Stromal cell of bone marrow (primary cell): ENCODE measurements around the gene MARCHF6.
"Not testable (repeated sequence)": the region's sequence is repeated elsewhere in the genome, so short reads cannot be mapped to it uniquely, and the experiment has no call there.

Experiments
- DNase-seq: peaks from one replicate; pipeline ENCODE4 v3.0.0-alpha.2; 2012; ENCODE audit warnings: low read depth

MARCHF6 gene

DNA sequence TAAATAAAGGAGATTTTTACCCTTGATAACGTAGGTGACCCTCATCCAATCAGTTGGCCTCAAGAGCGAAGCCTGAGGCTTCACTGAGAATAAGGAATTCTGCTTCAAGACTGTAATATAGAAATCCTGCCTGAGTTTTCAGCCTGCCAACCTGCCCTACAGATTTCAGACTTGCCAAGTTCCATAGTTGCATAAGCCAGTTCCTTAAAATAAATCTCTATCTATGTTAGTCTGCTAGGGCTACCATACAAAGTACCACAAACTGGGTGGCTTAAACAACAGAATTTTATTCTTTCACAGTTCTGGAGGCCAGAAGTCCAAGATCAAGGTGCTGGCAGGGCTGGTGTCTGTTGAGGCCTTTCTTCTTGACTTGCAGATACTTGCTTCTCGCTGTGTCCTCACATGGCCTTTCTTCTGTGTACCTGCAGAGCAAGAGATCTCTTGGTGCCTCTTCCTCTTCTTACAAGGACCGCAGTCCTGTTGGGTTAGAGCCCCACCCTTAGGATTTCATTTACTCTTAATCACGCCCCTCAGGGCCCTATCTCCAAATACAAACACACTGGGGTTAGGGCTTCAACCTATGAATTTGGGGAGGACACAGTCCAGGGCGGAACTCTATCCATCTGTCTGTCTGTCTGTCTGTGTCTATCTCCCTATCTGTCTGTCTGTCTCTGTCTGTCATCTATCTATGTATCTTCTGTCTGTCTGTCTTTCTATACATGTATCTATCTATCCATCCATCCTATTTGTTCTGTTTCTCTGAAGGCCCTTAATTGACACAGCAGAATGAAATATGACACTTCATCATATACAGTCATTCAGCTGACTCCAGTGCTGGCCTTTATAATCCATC is 28.8 kb upstream of the MARCHF6 start:
- no peak for DNase-seq

DNA sequence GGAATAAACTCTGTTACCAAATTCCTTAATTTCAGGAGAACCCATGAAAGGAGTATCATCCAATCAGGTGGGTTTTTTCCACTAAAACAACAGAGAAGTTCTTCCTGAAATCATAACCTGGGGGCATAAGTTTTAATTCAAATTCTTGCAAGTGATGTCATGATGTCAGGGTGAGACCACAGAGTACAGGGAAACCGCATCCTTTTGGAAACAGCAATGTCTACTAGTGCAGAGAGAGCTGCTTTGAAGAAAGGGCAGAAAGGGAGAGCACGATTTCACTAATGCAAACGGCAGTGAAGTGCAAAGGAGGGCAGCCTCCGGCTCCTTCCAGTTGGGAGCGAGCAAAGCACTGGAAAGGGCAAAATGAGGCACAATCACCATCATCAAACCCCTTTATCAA is 25.2 kb upstream of the MARCHF6 start:
- no peak for DNase-seq

DNA sequence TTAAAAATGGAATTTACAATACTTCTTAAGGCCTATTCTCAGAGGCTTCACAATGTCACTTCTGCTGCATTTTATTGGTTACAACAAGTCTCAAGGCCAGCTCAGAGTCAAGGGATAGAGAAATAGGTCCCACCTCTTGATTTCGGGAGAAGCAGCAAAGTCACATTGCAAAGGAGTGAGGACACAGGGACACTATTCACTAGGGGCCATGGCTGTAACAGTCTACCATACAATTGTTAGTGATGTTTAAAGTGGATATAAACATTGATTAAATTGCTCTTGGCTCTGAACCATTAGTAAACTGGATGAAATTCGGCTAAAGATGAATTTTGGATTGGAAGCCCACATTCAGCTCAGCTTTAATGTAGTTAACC is 24.1 kb upstream of the MARCHF6 start:
- no peak for DNase-seq

DNA sequence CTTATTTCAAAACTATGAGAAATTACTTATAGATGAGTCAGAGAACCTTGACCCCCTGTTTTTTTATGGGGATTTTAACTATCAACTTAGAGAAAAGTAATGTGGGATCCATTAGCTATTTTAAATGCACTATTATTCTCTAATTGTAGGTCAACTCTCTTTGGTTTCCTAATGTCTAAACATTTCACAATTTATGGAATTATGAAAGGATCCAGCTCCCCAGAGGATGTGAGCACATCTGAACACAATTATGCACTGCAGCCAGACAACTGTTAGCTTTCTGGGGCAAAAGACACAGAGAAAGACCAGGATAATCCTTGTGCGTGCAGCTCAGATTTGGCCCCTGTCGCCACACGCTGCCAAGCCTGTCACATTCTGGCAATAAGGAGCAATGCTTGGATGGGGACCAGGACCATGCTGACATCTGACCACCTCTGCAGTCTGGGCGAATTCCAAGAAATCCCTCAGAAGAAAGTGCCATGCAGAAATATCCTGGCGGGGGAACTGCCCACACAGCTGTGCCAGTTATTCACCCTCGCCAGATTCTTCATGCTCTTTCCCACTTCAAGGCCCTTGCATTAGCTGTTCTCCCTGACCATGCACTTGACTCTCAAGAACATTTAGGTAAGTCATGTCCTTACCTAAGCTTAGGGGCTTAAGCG is 23.5 kb upstream of the MARCHF6 start:
- DNase-seq: peak; percentile 77

DNA sequence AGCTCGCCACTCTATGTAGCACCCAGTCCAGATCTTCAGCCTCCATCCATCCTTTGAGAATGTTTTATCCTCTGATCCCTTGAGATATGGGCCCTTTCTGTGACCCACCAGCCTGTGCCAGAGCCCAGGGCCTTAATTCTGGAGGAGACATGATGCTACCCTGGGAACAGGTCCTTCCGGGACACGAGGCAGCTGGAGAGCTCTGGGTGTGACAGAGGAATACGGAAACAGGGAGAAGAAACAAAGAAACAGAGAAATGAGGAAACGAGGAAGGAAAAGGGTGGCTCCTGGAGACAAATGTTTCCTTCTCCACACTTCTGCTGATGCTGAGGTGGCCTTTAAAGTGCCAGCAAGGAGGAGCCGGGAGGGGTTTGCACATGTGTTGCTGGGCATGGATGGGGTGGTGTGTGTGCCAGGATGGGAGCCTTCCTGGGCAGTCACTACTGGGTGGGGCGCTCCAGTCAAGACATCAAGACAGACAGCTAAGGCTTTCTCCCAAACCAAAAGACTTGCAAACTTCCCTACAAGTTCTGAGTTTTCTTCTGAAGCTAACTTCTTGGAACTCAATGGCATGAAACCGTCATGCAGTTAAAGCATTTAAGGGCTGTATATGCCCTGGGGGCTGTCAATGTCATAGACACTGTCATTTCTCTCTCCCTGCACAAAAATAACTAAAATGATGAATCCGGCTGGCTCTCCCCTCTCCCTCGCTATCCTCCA is 22.8 kb upstream of the MARCHF6 start:
- no peak for DNase-seq

DNA sequence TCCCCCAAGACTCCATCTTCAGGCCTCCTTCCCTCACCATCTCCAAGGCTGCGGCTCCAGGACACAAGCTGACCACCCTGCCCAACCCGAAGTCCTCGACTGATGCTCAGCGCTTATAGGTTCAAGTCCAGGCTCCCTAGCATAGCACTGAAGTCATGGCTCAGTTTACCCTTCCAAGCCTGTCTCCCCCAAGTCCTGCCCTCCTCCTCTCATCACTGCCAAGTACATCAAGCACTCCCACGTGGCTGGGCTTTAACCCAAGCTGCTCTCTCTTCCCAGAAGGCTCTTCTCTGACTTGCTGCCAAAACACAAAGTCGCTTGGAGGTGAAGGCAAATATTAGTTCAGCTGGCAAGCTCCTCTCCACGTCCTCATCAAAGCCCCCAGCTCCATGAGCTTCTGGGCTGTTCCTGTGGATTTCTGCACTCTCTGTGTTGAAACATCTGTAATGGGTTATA is 22.1 kb upstream of the MARCHF6 start:
- DNase-seq: peak; percentile 54

DNA sequence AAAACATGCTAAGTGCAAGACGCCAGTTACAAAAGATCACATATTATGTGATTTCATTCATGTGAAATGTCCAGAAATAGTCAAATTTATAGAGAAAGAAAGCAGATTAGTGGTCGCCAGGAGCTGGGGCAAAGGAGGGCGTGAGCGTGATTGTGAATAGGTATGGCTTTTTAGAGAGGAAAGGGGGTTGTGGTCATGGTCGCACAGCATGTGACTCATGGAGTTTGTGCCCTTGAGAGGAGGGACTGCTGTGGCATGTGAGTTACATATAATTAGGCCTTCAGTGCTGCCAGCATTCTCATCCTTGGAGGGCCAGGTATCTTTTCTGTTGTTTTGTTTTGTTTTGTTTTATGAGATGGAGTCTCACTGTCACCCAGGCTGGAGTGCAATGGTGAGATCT is 21.2 kb upstream of the MARCHF6 start:
- DNase-seq: no peak

DNA sequence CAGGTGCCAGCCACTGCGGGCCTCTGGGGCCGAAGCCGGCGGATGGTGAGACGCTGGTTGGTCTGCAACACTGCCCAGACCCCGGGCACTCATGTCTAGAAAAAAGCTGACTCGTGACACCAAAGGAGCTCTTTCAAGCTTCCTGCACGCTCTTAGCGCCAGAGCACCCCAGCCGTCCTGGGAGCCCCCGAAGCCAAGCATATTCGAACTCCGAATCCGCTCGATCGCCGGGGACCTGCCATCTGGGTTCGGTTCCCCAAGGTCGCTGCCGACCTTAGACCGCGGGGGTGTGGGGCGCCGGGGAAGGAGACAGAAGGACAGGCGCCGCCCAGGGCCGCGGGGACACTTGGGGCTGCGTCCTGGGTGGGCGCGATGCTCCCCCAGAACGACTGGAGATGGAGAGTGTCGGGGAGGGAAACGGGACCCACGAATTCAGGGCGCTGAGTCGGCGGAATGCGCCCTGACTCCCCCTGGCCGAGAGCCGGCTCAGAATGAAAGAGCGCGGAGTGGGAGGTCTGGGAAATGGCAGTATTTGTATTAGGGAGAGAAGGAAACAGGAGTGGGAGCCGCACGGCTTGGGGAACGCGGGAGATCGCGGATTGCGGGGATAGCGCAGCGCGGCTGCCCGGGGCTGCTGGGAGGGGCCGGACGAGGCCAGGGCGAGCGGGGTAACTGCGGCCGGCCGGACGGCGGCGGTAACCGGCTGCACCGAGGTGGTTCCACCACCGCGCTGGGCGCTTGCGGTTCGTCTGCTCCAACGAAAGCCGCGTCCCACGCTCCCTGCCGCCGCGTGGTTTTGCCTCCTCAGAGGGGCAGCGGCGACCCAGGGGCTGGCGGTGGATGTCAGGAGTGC is 20.1 kb upstream of the MARCHF6 start:
- DNase-seq: no peak

DNA sequence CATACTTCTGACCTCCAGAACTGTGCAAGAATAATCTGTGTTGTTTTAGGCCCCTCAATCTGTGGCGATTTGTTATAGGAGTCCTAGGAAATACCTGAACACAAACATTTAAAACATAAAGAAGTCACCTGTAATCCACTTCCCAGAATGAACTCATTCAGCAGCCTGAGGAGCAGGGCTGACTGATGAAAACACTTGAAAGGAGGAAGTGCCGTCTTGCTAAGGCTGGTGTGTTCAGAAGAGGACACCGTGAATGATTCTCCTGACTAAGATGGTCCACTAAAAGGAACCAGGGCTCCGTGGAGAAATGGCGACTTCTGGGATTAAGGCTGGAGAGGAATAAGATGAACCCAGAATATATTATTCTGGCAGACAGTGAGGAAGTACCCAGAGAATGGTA is 18.7 kb upstream of the MARCHF6 start:
- no peak for DNase-seq

DNA sequence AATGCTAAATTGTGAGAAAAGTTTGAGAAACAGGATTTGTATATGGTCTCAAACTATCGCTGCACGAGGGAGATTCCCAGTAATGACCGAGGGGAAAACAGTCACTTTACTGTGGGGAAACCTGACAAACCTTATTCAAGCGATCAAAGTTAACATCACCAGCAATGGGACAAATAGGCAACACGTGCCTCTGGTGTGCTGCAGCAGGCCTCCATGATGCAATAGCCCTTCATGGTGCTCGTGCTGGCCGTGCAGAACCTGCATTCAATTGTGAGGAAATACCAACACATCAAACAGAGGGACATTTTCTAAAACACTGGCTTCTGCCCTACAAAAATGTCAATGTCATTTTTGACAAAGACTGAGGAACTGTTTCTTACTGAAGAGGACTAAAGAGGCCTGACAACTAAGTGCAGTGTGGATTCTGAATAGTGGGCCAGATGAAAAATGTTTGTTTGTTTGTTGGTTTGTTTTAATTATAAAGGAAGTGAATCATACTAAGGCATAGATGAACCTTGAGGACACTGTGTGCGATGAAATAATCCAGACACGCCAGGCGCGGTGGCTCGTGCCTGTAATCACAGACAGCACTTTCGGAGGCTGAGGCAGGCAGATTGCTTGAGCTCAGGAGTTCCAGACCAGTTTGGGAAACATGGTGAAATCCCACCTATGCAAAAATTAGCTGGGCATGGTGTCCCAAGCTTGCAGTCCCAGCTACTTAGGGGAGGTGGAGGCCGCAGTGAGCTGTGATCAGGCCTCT is 17.6 kb upstream of the MARCHF6 start:
- DNase-seq: no peak

DNA sequence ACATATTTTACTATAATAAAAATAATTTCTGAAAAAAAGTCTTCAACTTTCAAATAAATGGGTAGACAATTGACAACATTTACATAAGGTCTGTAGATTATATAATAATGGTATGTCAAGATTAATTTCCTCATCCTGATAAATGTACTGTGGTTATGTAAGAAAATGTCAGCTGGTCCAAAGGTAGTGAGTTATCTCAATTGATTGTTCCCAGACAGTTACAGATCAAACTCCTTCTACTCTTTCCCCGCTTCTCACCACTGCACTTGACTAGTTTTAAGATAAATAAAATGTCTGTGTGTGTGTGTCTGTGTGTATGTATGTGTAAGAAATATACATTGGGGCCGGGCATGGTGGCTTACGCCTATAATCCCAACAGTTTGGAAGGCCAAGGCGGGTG is 16.4 kb upstream of the MARCHF6 start:
- DNase-seq: no peak

DNA sequence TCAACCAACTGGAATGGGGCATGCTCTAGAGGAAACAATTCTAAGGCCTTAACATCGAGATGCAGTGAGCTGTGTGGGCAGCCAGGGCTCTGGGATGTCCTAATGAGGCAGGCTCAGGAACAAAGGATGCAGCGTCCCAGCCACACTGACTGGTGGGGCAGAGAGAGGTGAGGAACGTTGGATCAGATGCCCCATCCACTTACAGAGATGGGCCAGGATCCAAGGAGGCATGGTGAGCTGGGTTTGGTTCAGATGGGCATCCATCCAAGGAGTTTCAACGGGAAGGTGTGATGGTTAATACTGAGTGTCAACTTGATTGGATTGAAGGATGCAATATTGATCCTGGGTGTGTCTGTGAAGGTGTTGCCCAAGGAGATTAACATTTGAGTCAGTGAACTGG is 15.5 kb upstream of the MARCHF6 start:
- DNase-seq: no peak

DNA sequence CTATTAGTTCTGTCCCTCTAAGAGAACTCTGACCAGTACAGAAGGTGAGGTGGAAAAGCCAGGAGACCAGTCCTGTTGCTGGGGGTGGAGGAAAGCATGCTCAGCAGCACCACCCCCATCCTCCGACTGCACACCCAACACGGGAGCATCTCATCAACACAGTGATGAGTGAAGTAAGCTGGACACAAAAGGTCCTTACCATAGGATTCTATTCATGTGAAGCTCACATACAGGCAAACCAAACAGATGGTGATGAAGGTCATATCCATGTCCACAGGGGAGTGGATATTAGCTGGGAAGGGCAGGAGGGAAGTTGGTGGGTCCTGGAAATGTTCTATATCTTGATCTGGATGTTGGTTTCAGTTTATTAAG is 14.8 kb upstream of the MARCHF6 start:
- no peak for DNase-seq

DNA sequence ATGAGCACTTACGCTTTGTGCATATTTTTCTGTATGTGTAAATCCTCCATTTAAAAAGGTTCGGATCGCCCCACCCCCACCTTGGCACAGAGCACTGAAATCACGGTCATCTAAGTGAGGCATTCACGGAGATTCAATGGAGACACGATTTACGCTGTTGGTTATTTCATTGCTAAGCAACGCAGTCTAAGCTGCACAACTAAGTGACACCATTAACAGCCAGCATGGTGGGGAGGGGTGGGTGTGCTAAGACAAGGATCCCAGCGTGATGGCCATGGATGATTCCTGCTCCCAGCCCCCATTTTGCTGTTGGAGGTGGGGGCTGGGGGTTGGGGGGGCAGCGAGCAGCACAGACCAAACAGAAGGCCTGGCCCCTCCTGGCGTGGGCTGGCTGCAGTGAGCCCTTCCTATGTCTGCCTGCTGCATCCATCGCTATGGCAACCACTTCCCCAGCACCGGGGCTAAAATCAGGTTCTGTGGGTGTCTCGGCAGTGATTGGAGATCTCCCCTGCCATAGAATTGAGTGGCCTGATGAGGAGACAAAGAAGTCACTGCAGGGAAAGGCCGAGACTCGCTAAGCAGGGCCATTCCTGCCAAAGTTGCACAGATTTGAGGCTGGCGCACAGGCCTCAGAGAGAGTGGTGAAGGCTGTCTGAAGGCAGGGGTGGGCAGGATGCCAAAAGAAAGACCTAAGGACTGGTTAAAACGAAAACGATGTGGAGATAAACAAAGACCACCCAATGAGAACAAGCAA is 14.3 kb upstream of the MARCHF6 start:
- DNase-seq: no peak

DNA sequence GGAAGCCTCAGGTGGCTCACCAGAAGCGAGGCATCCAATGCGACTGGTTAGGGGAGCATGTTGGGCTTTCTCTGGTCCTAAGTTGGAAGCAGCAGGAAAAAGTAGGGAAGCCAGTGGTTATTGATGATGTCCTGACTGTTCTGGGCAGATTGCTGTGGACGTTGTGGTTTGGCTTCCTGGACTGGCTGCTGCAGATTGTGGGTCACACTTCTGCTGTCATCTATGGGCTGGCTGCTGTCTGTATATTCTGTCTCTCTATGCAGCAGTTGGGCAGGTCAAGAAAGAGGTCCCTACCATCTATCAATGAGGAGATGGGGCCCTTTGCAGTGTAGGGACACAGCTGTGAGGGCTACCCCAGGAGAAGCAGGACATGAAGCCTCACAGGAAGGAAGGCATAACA is 13.5 kb upstream of the MARCHF6 start:
- no peak for DNase-seq

DNA sequence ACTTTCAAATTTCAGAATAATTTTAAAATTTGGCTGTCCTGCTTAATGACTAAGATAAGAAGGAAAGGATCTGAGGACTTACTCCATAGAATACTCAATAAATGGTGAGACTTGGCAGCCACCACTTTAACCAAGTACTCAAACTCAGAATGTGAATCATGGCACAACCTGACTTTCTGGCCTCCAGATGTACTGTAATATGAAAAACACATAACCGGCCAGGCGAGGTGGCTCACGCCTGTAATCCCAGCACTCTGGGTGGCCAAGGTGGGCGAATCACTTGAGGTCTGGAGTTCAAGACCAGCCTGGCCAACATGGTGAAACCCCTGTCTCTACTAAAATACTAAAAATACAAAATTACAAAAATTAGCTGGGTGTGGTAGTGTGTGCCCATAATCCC is 10.0 kb upstream of the MARCHF6 start:
- no peak for DNase-seq

DNA sequence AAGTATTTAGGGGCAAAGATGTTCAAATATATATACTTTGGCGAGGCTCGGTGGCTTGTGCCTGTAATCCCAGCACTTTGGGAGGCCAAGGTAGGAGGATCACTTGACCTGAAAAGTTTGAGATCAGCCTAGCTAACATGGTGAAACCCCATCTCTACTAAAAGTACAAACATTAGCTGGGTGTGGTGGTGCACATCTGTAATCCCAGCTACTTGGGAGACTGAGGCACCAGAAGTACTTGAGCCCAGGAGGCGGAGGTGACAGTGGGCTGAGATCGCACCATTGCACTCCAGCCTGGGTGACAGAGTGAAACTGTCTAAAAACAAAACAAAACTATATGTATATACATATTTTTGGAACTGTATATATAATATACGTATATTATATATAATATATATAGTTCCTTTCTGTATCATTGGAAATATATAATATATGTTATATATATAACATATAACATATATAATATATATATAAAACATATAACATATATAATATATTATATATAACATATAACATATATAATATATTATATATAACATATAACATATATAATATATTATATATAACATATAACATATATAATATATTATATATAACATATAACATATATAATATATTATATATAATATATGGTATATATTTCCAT is 8.9 kb upstream of the MARCHF6 start:
- not testable (repeated sequence) for DNase-seq

DNA sequence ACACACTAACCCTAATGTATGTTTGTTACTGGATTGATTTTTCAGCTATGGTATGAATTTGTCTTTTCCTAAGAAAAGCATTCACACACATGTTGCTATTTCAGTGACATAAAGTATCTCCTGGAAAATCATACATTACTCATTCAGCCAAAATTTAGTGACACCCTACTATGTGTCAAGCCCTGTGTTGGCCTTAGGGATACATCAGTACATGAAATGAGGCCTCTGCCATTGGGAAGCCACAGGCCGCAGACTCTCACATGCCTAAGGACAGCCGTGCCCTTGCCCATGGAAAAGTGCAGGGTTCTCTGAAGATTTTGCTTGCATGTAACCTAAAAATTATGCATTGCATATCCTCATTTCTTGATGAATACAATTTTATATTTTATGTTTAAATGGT is 5.2 kb upstream of the MARCHF6 start:
- no peak for DNase-seq

DNA sequence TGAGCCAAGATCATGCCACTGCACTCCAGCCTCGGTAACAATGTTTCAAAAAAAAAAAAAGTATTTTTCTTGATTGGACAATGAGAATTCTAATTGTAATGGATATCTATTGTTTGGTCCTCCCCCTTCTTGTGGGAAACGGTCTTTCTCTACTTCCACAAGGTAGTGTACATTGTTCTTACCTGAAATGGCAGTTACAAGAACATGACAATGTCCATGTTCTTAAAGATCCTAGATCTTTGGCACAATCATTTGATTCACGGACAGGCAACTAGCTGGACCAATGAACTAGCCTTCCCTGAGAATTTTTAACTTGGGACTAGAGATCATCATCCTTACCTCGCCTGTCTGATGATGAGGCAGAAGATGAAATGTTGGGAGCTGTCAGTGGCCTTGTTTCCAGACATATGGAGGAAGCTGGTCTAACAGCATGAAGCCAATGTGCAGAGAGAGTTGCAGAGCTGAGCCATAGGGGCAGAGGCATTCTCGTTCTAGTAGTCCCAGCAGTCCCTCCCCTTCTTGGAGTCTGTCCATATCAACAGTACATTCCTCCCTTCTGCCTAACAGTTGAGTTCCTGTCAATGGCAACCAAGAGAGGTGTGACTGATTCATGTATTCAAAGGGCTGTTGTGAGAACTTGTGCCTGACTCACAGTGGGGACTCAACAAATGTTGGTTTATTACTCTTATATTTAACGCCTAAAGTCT is 2.1 kb upstream of the MARCHF6 start:
- DNase-seq: no peak

DNA sequence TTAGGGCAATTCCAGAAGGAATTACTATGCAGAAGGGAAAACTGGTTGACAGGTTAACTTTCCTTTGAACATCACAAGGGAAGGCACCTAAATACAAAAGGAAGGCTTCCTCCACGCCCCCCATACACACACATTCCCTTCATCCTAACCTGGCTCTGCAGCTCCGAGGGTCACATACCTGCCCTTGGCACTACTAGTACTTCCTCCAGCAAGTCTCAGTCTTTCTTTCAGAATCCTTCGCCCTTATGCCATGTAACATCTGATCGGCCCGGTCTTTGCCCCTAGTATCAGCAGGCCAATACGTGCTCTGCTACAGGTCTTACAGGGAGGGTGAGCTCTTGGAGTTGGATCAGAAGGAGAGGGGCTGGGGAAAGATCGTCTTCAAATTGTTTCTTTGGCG is 1.6 kb upstream of the MARCHF6 start:
- DNase-seq: no peak
